PC-9 (cell line): ENCODE measurements around the gene NCKAP1.

Experiments used
- CTCF ChIP-seq: fragments of 200-600 bp; sonication (generic); conservative IDR thresholded peaks from 2 replicates; pipeline ENCODE4 v1.6.1; 2017; ENCODE audit warnings: mixed run types, antibody characterized with exemption, mild to moderate bottlenecking, moderate library complexity
- EZH2 ChIP-seq: fragments of 200-600 bp; sonication (generic); IDR thresholded peaks from 2 replicates; pipeline ENCODE4 v1.8.0; 2017; ENCODE audit warnings: antibody characterized with exemption, low read depth

GRCh38 chr2:182972548-182972942 lies 65.7 kb downstream of the NCKAP1 start:
- TF ChIP-seq EZH2, result no peak
- no peak for TF ChIP-seq CTCF
